ENCODE data around the gene SERPINA1.

DNA sequence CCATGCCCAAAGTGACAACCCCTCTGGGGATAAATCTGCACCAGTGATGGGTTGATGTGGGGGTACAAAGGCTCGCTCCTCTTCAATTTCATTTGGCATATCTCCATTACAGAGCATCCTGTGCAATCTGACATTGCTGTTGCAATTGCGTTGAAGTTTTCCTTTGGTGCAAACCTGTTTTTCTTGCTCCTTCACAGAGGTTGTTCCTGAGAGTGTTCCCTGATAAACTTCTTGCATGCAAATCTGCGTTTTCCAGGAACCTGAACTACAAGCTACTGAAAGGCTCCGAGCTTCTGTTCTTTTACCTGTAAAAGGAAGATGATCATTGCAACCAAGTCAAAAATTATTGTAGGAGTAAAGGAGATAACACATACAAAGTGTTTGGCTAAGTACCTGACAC lies 38.1 kb upstream of the SERPINA1 start:
- no peak for TF ChIP-seq CTCF (IDR thresholded peaks at IDR 0.05; ENCODE audit: low read length)
- no peak for TF ChIP-seq EZH2phosphoT487 (IDR thresholded peaks at IDR 0.05; ENCODE audit: low read length)
